Activated effector memory CD4-positive, alpha-beta T cell treated with anti-CD3 and anti-CD28 coated beads, Interleukin-2, amount 50 U/mL, for 16 hours (primary cell): ENCODE data around the gene CIRBP.
"Not testable (repeated sequence)": the region's sequence is repeated elsewhere in the genome, so short reads cannot be mapped to it uniquely, and the experiment has no call there.

Source experiments
- DNase-seq: peaks from one replicate; pipeline ENCODE4 v3.0.0-alpha.2; 2020

CIRBP gene

DNA sequence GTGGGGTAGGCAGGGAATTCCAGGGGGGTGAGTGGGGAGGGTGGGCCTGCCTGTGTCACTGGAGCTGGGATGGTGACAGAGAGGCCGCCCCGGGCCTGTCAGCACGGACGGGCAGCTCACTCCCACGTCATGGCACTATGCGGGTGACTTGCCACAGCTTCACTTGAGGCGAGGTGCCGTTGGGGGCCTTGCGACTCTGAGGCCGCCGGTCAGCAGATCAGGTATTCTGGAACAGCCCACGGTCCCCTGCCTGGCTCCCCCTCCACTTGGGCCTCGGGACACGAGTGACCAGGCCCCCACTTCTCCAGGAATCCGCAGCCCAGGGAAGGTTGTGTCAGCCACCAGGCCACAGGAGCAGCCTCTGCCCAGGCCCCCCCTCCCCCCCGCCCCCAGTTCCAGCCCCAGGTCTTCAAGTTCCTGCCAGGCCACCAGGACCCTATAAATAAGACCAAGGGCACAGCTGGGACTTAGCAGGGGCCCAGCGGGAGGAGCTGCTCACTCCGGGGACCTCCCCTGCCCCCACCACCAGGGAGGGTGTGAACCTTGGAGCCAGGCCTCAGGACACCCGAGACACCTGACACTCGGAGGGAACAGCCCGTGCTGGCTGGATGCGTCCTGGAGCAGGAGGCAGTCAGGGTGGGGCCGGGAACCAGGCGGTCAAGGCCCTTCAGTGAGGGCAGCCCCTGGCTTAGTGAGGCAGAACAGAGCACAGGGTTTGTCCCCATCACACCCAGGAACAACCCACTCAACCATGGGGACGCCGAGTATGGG is 23.5 kb upstream of the CIRBP start:
- no peak for DNase-seq

DNA sequence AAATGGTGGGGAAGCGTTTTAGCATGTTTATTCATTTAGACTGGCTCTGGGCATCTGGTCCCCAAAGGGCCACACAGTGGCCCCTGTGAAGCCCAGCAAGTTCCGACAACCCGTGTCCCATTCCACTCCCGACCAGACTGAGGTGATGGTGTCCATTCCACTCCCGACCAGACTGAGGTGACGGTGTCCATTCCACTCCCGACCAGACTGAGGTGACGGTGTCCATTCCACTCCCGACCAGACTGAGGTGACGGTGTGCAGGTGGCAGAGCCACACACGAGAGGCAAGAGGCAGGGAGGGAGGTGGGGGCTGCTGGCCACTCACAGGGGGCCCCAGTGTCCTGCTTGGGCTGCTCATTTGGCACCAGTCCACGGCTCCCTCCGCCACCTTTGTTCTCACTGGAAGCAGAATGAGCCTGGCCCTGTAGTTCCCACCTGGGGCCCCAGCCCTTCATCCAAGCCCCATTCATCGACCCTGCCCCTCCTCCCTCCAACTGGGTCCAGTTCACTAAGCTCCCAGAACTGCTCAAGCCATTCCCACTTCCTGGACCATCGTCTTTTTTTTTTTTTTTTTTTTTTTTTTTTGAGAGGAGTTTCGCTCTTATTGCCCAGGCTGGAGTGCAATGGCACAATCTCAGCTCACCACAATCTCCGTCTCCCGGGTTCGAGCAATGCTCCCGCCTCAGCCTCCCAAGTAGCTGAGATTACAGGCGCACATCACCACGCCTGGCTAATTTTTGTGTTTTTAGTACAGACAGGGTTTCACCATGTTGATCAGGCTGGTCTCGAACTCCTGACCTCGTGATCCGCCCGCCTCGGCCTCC is 22.7 kb upstream of the CIRBP start:
- not testable (repeated sequence) for DNase-seq

DNA sequence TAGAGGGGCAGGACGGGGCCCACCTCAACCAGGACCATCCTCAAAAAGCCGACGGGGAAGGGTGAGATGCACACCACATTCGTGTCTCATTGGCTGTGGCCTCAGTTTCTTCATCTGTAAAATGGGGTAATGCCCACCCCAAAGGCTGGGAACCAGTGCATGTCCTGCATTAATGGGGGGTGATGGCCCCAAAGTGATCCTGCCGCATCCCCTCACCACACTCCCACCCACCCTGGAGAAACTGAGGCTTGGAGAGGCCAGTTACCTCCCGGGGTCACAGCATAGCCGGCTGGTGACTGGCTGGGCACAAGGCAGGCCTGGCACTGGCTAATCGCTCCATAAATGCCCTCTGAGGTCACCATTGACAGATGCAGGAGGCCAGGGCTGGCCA is 21.4 kb upstream of the CIRBP start:
- DNase-seq: no peak

DNA sequence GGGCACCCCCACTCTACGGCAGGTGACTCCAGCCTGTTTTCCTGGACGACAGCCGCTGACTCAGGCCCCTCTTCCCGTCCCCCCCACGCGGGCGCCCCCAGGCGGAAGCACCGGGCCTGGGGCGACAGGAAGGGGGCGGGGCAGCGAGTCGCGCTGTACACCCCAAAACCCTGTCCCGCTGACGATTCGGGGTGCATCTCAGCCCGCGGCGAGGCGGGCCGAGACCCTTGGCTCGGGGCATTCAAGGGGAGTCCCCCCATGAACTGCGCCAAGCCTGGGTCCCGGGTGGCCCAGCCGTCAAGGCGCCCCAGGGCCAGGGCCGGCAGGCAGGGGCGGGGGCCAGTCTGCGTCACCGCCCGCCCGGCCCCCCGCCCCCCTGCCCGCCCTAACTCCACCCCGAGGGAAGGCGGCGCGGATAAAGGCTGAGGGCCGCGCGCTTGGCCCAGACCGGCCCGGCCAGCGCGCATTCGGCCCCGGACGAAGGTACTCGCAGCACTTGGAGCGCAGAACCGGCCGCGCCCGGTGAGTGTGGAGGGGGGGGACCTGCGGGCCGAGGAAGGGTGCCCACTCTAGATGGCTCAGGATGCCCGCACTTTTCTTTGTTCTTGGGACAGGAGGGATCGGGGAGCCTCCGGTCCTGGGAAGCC is 20.9 kb upstream of the CIRBP start, which contains the start of gene MIDN:
Gene MIDN, plus strand, starts transcription at position 445 of the 647 bp plus-strand sequence. CDS start 1,714 bp downstream, outside the sequence.
- peak; percentile 91 for DNase-seq

DNA sequence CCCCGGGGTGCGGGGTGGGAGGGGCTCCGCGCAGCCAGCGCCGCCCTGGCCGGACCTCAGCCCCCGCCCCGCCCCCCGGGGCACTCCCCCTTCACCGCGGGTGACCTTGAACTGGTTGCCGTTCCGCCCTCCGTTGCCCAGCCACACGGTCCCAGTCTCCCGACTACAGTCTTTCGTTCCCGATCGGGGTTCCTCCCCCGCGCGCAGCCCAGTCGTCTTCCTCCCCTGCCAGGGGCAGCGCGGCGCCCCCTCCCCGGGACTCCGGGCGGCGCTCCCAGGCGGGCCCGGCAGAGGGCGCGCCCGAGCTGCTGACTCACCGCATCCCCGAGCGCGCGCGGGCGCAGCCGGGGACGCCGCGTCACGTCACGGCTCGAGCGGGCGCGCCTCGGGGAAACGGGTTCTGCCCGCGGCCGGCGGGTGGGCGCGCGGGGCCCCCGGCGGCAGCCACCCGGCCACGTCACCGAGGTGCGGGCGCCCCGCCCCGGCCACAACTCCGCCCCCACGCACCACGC is 20.3 kb upstream of the CIRBP start:
- peak; percentile 94 for DNase-seq

DNA sequence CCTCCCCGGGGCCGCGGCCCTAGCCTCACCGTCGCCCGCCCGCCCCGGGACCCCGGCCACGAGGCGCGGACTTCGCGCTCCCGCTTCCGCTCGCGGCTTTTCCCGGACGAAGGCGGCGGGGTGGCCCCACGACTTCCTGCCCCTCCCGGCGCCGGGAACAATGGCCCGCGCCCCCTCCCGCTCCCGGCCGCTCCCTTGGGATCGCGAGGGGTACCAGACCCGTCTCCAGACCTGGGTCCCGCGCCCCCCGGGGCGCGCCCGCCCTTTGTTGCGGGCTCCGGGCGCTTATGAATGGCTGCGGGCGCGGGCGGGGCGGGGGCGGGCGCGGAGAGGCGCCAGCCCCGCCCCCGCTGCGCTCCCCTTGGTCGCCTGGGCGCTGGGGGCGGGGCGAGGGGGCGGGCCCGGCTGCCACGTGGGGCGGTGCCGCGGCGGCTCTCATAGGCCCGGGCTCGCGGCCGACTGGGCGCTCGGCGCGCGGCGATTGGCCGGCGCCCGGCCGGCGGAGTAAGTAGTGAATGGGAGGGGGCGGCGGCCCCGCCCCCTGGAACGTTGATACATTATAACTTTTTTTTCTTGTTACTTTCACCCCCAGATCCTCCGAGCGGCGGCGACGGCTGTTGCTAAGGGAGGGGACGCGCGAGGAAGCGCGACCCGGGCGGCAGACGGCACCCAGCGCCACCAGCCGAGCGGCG is 19.7 kb upstream of the CIRBP start:
- DNase-seq: peak; percentile 97

DNA sequence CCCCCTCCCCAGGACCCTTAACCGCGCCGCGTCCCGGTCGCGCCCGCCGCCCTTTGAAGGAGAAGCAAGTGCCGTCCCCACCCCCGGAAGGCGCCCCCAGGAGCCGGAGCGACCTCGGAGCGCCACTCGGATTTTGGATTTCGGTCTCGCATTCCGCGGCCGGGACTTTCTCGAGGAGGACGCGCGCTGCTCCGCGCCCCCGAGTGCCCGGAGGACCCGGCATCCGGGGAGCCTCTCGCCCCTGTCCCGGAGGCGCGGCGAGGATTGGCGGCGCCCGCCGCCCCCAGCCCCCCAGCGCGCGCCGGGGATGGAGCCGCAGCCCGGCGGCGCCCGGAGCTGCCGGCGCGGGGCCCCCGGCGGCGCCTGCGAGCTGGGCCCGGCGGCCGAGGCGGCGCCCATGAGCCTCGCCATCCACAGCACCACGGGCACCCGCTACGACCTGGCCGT is 19.1 kb upstream of the CIRBP start:
- DNase-seq: no peak

DNA sequence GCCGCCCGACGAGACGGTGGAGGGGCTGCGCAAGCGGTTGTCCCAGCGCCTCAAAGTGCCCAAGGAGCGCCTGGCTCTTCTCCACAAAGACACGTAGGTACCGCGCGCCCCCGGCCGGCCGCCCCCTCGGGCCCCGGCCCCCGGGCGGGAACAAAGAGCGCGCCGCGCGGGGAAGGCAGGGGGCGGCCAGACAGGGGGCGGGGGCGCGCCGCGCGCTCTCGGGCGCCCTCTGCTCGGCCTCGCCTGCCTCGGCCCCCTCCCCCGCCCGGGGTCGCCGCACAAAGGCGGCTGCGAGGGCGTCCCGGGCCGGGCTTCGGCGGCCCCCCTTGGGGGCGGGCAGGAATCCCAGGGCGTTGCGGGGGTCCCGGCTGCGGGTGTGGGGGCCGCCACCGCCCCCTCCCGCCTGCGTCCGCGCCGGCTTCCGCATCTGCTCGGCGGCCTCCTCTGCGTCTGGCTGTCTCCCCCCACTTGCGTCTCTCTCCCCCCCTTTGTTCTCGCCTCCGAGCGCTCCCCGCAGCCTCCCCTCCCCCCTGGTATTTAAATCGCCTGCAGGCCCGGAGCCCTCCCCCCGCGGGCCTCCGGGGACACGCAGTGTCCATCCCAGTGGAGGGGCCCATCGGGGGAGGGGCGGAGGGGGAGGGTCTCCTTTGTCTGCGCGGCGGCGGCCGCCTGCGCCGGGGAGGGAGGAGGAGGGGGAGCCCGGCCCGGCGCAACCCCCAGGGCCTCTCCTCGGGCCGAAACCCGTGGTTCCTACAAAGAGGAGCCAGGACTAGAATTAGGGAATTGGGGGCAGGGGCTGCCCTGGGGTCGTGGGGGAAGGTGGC is 18.5 kb upstream of the CIRBP start:
- DNase-seq: peak; percentile 81

DNA sequence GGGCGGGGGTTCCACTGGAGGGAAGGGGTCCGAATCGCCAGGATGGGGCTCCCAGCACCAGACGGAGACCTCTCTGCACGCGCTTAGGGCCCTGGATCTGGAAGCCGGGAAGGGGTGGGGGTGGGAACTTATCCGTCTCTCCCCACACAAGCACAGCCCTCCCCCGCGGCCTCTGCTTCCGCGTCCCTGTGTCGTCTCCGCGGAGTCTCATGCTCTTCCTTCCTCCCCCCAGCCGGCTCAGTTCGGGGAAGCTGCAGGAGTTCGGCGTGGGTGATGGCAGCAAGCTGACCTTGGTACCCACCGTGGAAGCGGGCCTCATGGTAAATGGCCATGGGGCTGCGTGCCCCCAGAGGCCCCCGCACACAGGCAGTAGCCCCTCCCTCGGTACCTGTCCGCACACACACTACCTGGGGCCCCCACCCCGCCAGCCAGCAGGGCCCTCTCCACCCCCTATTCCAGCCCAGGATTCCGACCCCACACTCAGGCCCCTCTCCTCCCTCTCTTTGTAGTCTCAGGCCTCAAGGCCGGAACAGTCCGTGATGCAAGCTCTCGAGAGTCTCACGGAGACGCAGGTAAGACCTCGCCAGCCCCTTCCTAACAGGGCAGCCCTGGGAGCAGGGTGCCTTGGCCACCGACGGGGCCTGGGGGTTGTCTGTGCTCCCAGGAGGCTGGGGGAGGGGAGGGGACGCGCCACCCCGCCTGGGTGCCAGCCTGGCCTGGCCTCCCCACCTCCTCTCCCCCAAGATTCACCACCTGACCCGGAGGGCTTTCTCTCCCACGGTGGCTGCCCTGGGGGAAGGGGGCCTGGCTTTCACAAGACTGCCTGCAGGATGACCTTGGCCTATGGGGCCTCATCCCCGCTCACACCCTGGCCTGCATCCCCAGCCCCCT is 17.6 kb upstream of the CIRBP start:
- DNase-seq: peak; percentile 88

DNA sequence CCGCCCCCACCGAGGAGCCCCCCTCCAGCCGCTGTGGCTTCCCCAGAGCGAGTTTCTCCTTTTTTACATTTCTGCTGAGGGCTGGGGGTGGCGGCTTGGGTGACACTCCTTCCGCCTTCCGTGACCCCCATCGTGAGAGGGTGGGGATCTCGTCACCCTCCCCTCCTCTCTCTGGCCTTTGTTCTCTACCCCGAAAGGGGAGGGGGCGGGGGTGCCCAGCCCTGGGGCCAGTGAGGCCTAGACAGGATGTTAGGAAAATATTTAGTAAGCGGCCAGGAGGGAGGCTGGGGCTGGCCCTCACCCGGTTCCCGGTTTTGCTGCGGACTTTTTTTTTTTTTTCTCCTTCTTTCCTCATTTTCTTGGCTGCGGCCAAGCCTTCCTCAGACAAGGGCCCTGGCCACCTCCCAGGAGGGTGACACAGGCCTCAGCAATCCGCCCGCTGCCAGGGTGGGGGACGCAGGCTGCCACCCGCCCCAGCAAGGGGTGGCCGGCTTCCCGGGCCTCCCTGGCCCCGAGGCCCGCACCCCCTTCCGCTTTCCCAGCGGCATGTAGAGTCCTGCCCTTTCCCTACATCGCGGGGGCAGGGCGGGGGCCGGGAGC is 16.8 kb upstream of the CIRBP start:
- peak; percentile 85 for DNase-seq

DNA sequence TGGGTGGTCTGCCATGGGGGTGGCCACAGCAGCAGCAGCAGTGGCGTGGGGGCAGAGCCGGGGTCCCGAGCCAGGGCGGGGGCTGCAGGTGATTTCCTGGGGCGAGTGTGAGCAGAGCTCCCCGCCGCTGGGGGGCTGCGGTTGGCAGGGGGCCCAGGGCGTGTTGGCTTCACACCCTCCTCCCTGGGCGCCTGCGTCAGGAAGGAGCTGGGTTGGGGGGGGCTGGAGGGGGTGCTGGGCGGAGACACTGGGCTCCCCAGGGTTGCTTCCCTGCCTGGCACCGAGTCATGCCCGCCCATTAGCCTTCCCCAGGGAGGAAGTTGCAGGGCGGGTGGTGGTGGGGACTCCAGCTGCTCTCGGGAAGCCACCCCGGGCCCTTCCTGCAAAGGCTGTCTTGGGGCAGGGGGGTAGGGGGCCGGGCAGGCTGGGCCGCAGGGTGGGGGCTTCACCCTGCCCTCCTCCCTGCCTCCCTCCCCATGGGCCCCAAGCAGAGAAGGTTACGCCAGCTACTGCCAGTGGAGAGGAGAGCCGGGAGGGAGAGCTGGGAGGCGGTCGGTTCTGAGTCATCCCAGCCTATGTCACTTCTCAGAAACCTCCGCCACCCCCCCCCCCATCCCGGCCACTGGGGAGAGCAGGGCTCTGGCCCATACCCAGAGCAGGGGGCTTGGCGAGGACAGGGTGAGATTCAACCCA is 16.2 kb upstream of the CIRBP start:
- peak; percentile 89 for DNase-seq

DNA sequence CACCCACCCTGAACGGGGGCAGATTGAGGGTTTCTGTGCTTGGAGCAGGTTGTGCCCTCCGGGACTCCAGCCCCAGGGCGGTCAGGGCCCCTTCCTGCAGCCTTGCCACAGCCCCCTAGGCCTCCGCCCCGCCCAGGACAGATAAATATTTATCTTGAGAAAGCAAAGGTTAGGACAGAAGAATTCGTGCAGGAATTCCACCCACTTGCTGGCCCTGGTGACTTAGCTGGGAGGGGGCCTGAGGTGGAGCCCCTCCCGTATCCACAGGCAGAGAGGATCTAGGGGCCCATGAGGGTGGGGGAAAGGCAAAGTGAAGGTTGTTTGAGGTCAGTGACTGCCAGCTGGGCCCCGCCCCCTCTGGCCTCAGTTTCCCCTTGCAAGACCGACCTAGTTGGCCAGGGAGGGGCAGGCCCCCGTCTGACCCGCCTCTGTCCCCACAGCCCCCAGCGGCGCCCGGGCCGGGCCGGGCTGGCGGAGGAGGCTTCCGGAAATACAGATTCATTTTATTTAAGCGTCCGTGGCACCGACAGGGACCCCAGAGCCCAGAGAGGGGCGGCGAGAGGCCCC is 15.5 kb upstream of the CIRBP start:
- DNase-seq: no peak

DNA sequence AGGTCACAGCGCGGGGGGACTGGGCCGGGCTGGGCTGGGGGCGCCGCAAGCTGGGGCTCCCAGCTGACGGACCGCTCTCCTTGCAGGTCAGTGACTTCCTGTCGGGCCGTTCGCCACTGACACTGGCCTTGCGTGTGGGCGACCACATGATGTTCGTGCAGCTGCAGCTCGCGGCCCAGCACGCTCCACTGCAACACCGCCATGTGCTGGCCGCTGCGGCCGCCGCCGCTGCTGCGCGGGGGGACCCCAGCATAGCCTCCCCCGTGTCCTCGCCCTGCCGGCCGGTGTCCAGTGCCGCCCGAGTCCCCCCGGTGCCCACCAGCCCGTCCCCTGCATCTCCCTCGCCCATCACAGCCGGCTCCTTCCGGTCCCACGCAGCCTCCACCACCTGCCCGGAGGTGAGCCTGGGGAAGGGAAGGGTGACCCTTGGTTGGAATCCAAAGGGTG is 15.0 kb upstream of the CIRBP start:
- DNase-seq: no peak

DNA sequence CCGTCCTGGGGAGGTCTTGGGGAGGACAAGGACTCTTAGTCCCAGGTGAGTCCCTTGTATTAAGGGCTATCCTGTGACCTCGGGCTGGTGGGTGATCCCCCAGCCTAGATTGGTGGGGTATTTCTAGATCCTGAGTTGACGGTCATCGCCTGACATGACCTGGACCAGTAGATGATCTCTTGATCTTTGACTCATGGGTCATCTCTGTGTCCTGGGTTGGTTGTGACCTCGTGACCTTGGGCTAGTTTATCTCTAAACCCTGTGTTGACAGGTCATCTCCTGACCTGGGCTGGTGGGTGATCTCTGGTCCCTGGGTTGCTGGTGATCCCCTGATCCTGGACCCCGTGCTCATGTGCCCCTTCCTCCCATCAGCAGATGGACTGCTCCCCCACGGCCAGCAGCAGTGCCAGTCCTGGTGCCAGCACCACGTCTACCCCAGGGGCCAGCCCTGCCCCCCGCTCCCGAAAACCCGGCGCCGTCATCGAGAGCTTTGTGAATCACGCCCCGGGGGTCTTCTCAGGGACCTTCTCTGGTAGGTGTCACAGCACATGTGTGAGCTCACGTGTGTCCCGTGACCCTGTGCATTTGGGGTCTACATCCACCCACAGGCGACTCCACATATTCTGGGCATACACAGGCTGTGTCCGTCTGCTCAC is 14.5 kb upstream of the CIRBP start:
- DNase-seq: no peak

DNA sequence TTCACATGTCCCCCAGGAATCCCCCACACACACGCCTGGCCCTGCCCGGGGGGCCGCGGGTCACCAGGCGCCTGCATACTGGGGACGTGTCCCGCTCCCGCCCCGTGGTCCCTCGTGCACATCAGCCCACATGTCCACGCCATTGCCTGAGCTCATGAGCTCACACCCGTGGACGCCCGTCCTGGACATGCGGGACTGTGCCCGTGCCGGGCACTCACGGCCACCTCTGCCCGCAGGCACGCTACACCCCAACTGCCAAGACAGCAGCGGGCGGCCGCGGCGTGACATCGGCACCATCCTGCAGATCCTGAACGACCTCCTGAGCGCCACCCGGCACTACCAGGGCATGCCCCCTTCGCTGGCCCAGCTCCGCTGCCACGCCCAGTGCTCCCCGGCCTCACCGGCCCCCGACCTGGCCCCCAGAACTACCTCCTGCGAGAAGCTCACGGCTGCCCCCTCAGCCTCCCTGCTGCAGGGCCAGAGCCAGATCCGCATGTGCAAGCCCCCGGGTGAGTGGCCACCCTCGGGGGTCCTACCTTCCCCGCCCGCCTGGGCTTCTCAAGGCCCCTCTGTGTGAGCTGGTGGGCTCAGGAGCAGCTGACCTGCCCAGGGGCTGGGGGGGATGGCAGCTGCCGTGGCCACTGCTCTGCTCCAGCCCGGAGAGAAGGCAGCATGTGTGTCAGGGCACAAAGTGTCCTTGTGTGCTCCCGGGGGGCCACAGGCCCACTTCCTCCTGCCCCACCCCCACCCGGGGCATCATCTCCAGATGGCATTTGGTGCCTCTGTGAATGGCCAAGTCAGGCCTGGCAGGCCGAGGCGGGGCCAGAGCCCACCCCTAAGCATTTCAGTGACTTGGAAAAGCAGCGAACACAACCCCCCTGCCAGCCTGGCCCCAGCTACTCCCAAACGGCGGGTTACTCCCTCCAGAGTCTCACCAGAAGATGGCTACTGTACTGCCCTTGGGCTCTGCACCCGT is 13.7 kb upstream of the CIRBP start:
- DNase-seq: no peak

DNA sequence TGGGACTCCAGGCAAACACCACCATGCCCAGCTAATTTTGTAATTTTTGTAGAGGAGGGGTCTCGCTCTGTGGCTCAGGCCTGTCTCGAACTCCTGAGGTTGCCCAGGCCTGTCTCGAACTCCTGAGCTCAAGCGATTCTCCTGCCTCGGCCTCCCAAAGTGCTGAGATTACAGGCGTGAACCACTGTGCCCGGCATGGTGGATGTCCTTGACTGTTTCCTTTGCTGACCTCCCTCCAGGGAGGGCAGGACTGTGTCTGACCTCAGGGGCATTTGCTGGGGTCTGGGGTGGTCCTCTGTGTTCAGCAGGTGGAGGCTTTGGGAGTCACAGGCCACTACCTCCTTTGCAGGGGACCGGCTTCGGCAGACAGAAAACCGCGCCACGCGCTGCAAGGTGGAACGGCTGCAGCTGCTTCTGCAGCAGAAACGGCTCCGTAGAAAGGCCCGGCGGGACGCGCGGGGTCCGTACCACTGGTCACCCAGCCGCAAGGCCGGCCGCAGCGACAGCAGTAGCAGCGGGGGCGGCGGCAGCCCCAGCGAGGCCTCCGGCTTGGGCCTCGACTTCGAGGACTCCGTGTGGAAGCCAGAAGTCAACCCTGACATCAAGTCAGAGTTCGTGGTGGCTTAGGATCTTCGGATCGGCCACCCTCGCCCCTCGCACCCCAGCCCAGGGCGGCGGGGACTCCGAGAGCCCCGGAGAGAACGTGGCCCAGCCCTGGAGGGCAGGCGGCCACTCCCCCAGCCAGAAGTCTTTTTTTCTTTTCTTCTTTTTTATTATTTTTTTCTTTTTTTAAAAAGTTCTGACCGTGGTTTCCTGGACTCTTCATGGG is 12.3 kb upstream of the CIRBP start:
- DNase-seq: no peak
